Stimulated activated CD4-positive, alpha-beta T cell treated with anti-CD3 and anti-CD28 coated beads, TNF-alpha, amount 100 ng/mL, for 4 hours (primary cell): ENCODE data around the gene HMG20B.
"Not testable (repeated sequence)": the region's sequence is repeated elsewhere in the genome, so short reads cannot be mapped to it uniquely, and the experiment has no call there.

Experiments
- DNase-seq, 3 experiments: peaks; one replicate each; pipeline ENCODE4 v3.0.0-alpha.2; 2020; ENCODE audit warnings: low read depth in 3 of 3

The HMG20B gene

GRCh38 chr19:3556423-3556977 lies 16.2 kb upstream of the HMG20B start:
- DNase-seq = no peak

- DNase-seq = peak; percentile 54 to 64 (median 60)
These were observed 15.7 kb upstream of the HMG20B start for GRCh38 chr19:3556978-3557460.

GRCh38 chr19:3557461-3558248 lies 15.1 kb upstream of the HMG20B start, which contains the start of gene MFSD12:
TSS of gene MFSD12 (minus strand) at chr19:3557586. CDS start at chr19:3557403, 183 bp downstream.
- peak; percentile 90 to 93 (median 91) for DNase-seq

GRCh38 chr19:3563709-3564524 lies 8.8 kb upstream of the HMG20B start:
- DNase-seq = no peak

- DNase-seq = no peak
These were observed 7.6 kb upstream of the HMG20B start for GRCh38 chr19:3565139-3565538.

GRCh38 chr19:3570042-3570441 lies 2.7 kb upstream of the HMG20B start:
- not testable (repeated sequence) for DNase-seq

- DNase-seq = no peak
These were observed 2.1 kb upstream of the HMG20B start for GRCh38 chr19:3570606-3571011.

- peak; percentile 95 to 99 (median 99) for DNase-seq
These were observed 451 bp upstream of the HMG20B start for GRCh38 chr19:3572132-3572854.

GRCh38 chr19:3573162-3573857 lies 566 bp downstream of the HMG20B start:
- no peak for DNase-seq

GRCh38 chr19:3573858-3574637 lies 1.3 kb downstream of the HMG20B start:
- DNase-seq = peak; percentile 62 to 65 (median 64)

- no peak for DNase-seq
These were observed 2.6 kb downstream of the HMG20B start for GRCh38 chr19:3575260-3575741.

- no peak for DNase-seq
These were observed 3.4 kb downstream of the HMG20B start for GRCh38 chr19:3575949-3576673.

- DNase-seq = no peak
These were observed 4.1 kb downstream of the HMG20B start for GRCh38 chr19:3576696-3577443.

- DNase-seq = no peak
These were observed 5.1 kb downstream of the HMG20B start for GRCh38 chr19:3577723-3578344.

GRCh38 chr19:3578390-3578789 lies 5.6 kb downstream of the HMG20B start:
- no peak for DNase-seq

- no peak for DNase-seq
These were observed 7.6 kb downstream of the HMG20B start for GRCh38 chr19:3580156-3580934.

- DNase-seq = not testable (repeated sequence)
These were observed 9.0 kb downstream of the HMG20B start for GRCh38 chr19:3581792-3582191.
